SU-DHL-6 (cell line): Measurements from ENCODE around the gene EPS8L1.

Experiments used
- EZH2phosphoT487 ChIP-seq: fragments of 200-600 bp; sonication (generic), shearing (Covaris generic); conservative IDR thresholded peaks from 2 replicates; pipeline ENCODE4 v1.6.1; 2018; ENCODE audit warnings: mild to moderate bottlenecking, antibody characterized with exemption, low read length, moderate library complexity, mixed read lengths
- TF ChIP-seq, protein P1 (sequence below): fragments of 200-600 bp; sonication (generic); IDR thresholded peaks from one replicate; pipeline ENCODE4 v1.5.1; 2017; ENCODE audit warnings: antibody characterized with exemption, mild to moderate bottlenecking, low read length, moderate library complexity; ENCODE audit not compliant: insufficient read depth, poor library complexity, severe bottlenecking

- TF ChIP-seq, protein P1, sequence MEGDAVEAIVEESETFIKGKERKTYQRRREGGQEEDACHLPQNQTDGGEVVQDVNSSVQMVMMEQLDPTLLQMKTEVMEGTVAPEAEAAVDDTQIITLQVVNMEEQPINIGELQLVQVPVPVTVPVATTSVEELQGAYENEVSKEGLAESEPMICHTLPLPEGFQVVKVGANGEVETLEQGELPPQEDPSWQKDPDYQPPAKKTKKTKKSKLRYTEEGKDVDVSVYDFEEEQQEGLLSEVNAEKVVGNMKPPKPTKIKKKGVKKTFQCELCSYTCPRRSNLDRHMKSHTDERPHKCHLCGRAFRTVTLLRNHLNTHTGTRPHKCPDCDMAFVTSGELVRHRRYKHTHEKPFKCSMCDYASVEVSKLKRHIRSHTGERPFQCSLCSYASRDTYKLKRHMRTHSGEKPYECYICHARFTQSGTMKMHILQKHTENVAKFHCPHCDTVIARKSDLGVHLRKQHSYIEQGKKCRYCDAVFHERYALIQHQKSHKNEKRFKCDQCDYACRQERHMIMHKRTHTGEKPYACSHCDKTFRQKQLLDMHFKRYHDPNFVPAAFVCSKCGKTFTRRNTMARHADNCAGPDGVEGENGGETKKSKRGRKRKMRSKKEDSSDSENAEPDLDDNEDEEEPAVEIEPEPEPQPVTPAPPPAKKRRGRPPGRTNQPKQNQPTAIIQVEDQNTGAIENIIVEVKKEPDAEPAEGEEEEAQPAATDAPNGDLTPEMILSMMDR = no peak
- no peak for TF ChIP-seq EZH2phosphoT487
These were observed 21.9 kb upstream of the EPS8L1 start for GRCh38 chr19:55053735-55054134.
